DND-41 (cell line): ENCODE results near the gene S100A16.

Source experiments
- CTCF ChIP-seq: IDR thresholded peaks from 2 replicates; pipeline ENCODE4 v1.5.1; 2012; ENCODE audit warnings: borderline replicate concordance, low read length, moderate library complexity, mild to moderate bottlenecking; ENCODE audit not compliant: poor library complexity, severe bottlenecking; ENCODE audit errors: extremely low read depth
- EZH2 ChIP-seq: IDR thresholded peaks from 3 replicates; pipeline ENCODE4 v1.6.1; 2012; ENCODE audit warnings: borderline replicate concordance, low read depth, mild to moderate bottlenecking, moderate library complexity, low read length, inconsistent platforms; ENCODE audit not compliant: severe bottlenecking

- TF ChIP-seq CTCF (no peak), EZH2 (no peak)
Measured at GRCh38 chr1:153659175-153659534, 46.2 kb upstream of the S100A16 start.
